Measurements from ENCODE around the gene LRP2.

- TF ChIP-seq CHD1 (IDR thresholded peaks at IDR 0.05; ENCODE audit: low read depth, low read length) (no peak), KAT2A (conservative IDR thresholded peaks at IDR 0.05; ENCODE audit: control insufficient read depth, low read depth, low read length) (no peak), USF1 (IDR thresholded peaks at IDR 0.05; ENCODE audit: borderline replicate concordance, extremely low read length, insufficient read depth, low read depth, low read length) (no peak), JUND (IDR thresholded peaks at IDR 0.05; ENCODE audit: low read depth, low read length) (no peak), YBX1 (IDR thresholded peaks at IDR 0.05) (no peak), SMC3 (IDR thresholded peaks at IDR 0.05; ENCODE audit: borderline replicate concordance, low read length) (no peak)
- TF ChIP-seq, protein P1, sequence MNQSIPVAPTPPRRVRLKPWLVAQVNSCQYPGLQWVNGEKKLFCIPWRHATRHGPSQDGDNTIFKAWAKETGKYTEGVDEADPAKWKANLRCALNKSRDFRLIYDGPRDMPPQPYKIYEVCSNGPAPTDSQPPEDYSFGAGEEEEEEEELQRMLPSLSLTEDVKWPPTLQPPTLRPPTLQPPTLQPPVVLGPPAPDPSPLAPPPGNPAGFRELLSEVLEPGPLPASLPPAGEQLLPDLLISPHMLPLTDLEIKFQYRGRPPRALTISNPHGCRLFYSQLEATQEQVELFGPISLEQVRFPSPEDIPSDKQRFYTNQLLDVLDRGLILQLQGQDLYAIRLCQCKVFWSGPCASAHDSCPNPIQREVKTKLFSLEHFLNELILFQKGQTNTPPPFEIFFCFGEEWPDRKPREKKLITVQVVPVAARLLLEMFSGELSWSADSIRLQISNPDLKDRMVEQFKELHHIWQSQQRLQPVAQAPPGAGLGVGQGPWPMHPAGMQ (IDR thresholded peaks at IDR 0.05; ENCODE audit: borderline replicate concordance): no peak
These were observed 280.8 kb downstream of the LRP2 start for GRCh38 chr2:169081551-169081950.

Data from GM12878 (cell line).